Measurements from ENCODE around the gene C1QB. TPM values are rescaled to one million over a fixed set of nuclear protein-coding genes. Genes with fewer than 3 reads are reported as not detected.

Gene C1QB
- total and polyA plus RNA-seq, 4 donors, result 39.6 to 702 (median 431) TPM

GRCh38 chr1:22676916-22677583 lies 24.0 kb downstream of the C1QB start:
- WGBS, 2 donors, result 68 to 79% methylated on average over 36 to 37 of the region's 37 CpGs
- no peaks in the 10 kb centered on the region for H3K9me3 ChIP-seq (ENCODE audit: control insufficient read depth in 4 of 4, insufficient read depth in 3 of 4, low read length in 3 of 4)
- no peak overlapping the region for H3K4me3 ChIP-seq
- peaks cover 0 to 3% (median 0%) of the 10 kb centered on the region in 5 donors for H3K4me1 ChIP-seq (ENCODE audit: control insufficient read depth in 5 of 5, insufficient read depth in 5 of 5, low read length in 5 of 5)
- H3K36me3 ChIP-seq (ENCODE audit: control insufficient read depth in 4 of 4, insufficient read depth in 4 of 4, low read length in 4 of 4), result no peaks in the 10 kb centered on the region
- ATAC-seq (ENCODE audit: insufficient read depth, low FRiP score) (no peak), DNase-seq (no peak)
- H3K27me3 ChIP-seq (ENCODE audit: control insufficient read depth in 3 of 3, insufficient read depth in 3 of 3, low read length in 2 of 3), result peaks cover 0 to 3% (median 0%) of the 10 kb centered on the region in 3 donors
- no peak overlapping the region for H3K27ac ChIP-seq (ENCODE audit: low read depth in 1 of 2, low read length in 1 of 2)
- no peak overlapping the region for H3K9ac ChIP-seq (ENCODE audit: insufficient read depth in 1 of 2, low read length in 2 of 2)
- no peak for TF ChIP-seq CTCF (IDR thresholded peaks at IDR 0.05; ENCODE audit: control extremely low read depth, extremely low read depth)

DNA sequence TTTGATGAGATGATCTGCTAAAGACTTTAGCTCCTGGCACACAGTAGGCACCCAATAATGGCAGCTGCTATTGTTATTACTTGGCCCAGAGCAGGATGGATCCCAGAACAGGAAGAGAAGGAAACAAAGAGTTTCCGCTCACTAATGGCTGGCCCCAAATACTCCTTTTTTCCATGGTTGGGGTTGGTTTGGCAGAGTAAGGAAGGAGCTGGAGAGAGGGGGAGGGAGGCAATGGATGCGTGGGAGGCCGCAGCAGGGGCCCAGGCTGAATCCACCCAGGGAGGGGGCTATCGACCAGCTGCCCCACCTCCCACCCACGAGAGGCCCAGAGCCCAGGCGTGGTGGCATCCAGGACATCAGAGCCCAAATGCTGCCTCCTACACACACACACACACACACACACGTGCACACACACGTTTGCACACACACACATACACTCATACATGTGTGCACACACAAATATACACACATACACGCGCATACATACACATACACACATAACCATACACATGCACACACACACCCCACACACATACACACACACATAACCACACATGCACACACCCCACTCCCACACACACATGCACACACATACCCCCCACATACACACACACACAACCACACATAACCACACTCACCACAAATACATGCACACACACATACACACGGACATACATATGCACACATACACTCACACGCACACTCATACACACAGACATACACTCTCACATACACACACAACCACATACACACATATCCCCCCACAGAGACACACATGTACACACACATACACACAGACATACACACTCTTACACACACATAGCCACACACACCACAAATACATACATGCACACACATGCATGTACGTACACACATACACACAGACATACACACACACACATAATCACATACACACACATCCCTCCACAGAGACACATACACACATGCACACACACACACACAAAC lies 25.2 kb downstream of the C1QB start:
- WGBS, 2 donors, result 82 to 84% methylated on average over 13 of the region's 13 CpGs
- Histone ChIP-seq H3K9me3 (ENCODE audit: control insufficient read depth in 4 of 4, insufficient read depth in 3 of 4, low read length in 3 of 4) (no peaks in the 10 kb centered on the region), H3K36me3 (ENCODE audit: control insufficient read depth in 4 of 4, insufficient read depth in 4 of 4, low read length in 4 of 4) (no peaks in the 10 kb centered on the region), H3K27me3 (ENCODE audit: control insufficient read depth in 3 of 3, insufficient read depth in 3 of 3, low read length in 2 of 3) (no peaks in the 10 kb centered on the region), H3K27ac (ENCODE audit: low read depth in 1 of 2, low read length in 1 of 2) (no peak overlapping the region), H3K4me1 (ENCODE audit: control insufficient read depth in 5 of 5, insufficient read depth in 5 of 5, low read length in 5 of 5) (peaks cover 0 to 3% (median 0%) of the 10 kb centered on the region in 5 donors), H3K9ac (ENCODE audit: insufficient read depth in 1 of 2, low read length in 2 of 2) (no peak overlapping the region), H3K4me3 (no peak overlapping the region)
- ATAC-seq (ENCODE audit: insufficient read depth, low FRiP score), result no peak
- DNase-seq, result no peak
- no peak for TF ChIP-seq CTCF (IDR thresholded peaks at IDR 0.05; ENCODE audit: control extremely low read depth, extremely low read depth)

DNA sequence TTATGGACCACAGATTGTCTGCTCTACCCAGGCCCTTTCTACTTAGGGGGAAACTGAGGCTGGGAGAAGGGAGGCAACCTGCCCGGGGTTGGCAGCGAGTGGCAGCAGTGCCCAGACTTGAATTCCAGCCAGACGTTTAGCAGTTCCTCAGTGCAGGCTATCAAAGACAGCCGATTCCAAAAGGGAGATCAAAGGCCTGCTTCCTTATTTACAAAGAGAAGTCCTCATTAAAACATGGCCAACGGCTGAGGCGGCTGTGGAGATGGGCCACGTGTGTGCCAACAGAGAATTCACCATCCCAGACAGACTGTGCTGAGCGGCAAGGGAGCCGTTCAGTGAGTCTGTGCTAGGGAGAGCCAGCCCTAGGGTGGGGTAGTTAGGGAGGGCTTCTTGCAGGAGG lies 27.7 kb downstream of the C1QB start:
- H3K9ac ChIP-seq (ENCODE audit: insufficient read depth in 1 of 2, low read length in 2 of 2), result no peak overlapping the region
- no peak for TF ChIP-seq CTCF (IDR thresholded peaks at IDR 0.05; ENCODE audit: control extremely low read depth, extremely low read depth)
- ATAC-seq (ENCODE audit: insufficient read depth, low FRiP score) (no peak), DNase-seq (peak in 2 of 3 donors; percentile 28 to 35)
- no peaks in the 10 kb centered on the region for H3K36me3 ChIP-seq (ENCODE audit: control insufficient read depth in 4 of 4, insufficient read depth in 4 of 4, low read length in 4 of 4)
- no peak overlapping the region for H3K27ac ChIP-seq (ENCODE audit: low read depth in 1 of 2, low read length in 1 of 2)
- no peaks in the 10 kb centered on the region for H3K27me3 ChIP-seq (ENCODE audit: control insufficient read depth in 3 of 3, insufficient read depth in 3 of 3, low read length in 2 of 3)
- no peaks in the 10 kb centered on the region for H3K9me3 ChIP-seq (ENCODE audit: control insufficient read depth in 4 of 4, insufficient read depth in 3 of 4, low read length in 3 of 4)
- no peak overlapping the region for H3K4me3 ChIP-seq
- peaks cover 0 to 10% (median 3%) of the 10 kb centered on the region in 5 donors for H3K4me1 ChIP-seq (ENCODE audit: control insufficient read depth in 5 of 5, insufficient read depth in 5 of 5, low read length in 5 of 5)
- WGBS, 2 donors, result 51 to 59% methylated on average over 9 of the region's 9 CpGs

Data from lung (tissue), 12 donors.